LoVo (cell line): ENCODE results near the gene WASF3.
"Not testable (repeated sequence)": the region's sequence is repeated elsewhere in the genome, so short reads cannot be mapped to it uniquely, and the experiment has no call there.

Experiments used
- DNase-seq: peaks from one replicate; pipeline ENCODE4 v3.0.0-alpha.2; 2016; ENCODE audit warnings: low spot score

The WASF3 gene

GRCh38 chr13:26718872-26719271 lies 161.4 kb downstream of the WASF3 start:
- no peak for DNase-seq

DNA sequence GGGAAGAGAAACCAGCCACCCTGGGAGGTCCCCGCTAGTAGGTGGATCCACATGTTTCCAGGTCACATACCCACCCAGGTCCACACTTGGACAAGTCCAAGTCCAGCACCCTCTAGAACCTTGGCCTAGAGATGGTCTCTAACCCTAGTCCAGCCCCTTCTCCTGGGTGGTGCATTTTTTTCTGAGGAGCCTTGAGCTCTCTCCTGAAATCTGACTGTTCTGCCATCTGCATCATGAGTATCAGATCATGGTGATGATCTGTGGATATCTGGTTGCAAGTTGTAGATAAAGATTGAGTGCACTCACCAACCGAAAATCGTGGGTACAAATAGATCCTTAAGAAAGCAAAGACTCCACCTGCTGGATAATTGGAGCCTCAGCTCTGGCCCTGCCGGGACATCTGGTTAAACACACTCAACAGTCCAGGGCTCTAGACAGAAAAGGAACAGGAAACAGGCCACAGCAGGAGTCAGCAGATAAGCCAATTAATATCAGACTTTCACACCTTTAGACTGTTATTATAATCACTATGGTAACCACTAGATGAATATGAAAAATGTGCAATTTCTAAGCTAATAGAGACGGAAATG lies 162.0 kb downstream of the WASF3 start:
- no peak for DNase-seq

- no peak for DNase-seq
Observed at GRCh38 chr13:26721251-26722121, 164.0 kb downstream of the WASF3 start.

- DNase-seq: no peak
Observed at GRCh38 chr13:26722321-26722720, 164.8 kb downstream of the WASF3 start.

DNA sequence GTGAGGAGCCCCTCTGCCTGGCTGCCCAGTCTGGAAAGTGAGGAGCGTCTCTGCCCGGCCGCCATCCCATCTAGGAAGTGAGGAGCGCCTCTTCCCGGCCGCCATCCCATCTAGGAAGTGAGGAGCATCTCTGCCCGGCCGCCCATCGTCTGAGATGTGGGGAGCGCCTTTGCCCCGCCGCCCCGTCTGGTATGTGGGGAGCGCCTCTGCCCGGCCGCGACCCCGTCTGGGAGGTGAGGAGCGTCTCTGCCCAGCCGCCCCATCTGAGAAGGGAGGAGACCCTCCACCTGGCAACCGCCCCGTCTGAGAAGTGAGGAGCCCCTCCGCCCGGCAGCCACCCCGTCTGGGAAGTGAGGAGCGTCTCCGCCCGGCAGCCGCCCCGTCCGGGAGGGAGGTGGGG lies 166.1 kb downstream of the WASF3 start:
- not testable (repeated sequence) for DNase-seq

GRCh38 chr13:26726684-26727083 lies 169.2 kb downstream of the WASF3 start:
- no peak for DNase-seq

- no peak for DNase-seq
Observed at GRCh38 chr13:26727122-26727521, 169.6 kb downstream of the WASF3 start.

GRCh38 chr13:26727633-26728032 lies 170.2 kb downstream of the WASF3 start:
- DNase-seq: no peak

DNA sequence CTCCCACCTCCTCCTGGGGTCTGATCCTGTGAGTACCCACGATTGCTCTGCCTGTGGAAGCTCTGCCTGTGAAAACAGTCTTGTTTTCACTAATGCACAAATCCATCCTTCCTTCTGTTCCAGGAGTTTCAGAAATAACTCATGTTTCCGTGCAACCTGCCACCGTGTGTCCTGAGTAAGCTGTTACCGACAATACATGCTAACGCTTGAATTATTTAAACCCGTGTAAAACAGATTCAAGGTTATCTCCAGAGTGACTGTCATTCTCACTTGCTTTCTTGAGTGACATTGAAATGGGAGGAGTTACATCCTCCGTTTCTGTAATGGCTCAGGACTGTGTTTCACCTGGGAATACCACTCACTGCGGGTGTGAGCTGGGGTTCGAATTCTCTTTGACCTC lies 178.2 kb downstream of the WASF3 start:
- DNase-seq: no peak
